GM21576 (cell line): ENCODE results near the gene HMMR.
"Not testable (repeated sequence)": the region's sequence is repeated elsewhere in the genome, so short reads cannot be mapped to it uniquely, and the experiment has no call there.

Experiments used
- ATAC-seq: cut with Tn5 transposase; IDR thresholded peaks from one replicate; pipeline ENCODE4 v1.9.1; 2021; ENCODE audit warnings: mild to moderate bottlenecking, moderate library complexity; ENCODE audit not compliant: unreplicated experiment

HMMR gene, protein sequence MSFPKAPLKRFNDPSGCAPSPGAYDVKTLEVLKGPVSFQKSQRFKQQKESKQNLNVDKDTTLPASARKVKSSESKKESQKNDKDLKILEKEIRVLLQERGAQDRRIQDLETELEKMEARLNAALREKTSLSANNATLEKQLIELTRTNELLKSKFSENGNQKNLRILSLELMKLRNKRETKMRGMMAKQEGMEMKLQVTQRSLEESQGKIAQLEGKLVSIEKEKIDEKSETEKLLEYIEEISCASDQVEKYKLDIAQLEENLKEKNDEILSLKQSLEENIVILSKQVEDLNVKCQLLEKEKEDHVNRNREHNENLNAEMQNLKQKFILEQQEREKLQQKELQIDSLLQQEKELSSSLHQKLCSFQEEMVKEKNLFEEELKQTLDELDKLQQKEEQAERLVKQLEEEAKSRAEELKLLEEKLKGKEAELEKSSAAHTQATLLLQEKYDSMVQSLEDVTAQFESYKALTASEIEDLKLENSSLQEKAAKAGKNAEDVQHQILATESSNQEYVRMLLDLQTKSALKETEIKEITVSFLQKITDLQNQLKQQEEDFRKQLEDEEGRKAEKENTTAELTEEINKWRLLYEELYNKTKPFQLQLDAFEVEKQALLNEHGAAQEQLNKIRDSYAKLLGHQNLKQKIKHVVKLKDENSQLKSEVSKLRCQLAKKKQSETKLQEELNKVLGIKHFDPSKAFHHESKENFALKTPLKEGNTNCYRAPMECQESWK

DNA sequence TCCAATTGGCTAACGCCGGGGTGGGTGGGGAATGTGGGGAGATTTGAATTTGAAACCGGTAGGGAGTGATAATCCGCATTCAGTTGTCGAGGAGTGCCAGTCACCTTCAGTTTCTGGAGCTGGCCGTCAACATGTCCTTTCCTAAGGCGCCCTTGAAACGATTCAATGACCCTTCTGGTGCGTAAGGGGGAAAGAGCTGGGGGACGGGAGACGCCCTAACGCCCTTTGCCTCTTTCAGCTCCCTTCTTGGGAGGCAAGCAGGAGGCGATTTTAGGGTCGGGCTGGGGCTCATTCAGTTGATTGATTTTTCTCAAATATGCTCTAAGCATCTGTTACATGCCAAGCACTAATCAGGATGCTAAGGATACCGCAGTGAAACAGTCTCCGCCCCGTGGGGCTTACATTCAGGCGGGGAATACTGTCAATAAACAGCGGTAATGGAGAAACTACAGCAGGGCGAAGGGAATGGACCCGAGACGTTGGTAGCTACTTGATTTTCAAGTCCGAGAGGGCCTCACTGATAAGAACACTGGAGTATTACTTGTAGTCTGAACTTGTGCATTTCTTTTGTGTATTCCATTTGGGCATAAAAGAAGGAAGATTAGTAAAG lies at the start of gene HMMR:
TSS of gene HMMR (plus strand) at position 71 of the 610 bp plus-strand sequence. CDS start at position 132, 61 bp downstream.
- ATAC-seq: no peak

DNA sequence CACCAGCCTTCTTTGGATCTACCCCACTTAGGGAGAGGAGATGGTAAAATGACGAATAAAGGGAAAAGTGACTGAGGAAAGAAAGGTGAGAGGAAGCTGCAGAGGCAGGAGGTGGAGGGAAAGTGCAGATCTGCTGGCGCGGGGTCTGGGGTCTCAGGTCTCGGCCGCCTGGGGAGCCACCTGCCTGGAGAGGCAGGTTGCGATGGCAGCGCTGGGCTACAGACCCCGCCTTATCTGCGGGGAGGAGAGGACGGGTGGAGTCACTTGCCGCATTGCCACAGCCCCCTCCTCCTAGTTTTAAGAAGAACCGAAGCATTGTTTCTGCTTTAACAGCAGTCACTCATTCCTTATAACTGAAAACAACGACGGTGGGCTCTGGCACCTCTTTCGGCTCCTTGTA lies 44.8 kb upstream of the HMMR start:
- ATAC-seq: not testable (repeated sequence)

DNA sequence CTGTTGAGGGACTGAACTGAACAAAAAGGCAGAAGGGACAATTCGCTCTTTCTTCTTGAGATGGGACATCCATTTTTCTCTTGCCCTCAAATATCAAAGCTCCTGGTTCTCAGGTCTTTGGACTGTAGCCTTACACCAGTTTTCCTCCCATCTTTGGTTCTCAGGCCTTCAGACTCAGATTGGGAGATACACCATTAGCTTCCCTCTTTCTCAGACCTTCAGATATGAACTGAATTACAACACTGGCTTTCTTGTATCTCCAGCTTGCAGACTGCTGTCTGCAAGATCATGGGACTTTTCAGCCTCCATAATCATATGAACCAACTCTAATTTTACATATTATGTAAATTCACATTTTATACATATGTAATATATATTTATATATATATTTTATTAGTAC lies 35.6 kb upstream of the HMMR start:
- no peak for ATAC-seq

DNA sequence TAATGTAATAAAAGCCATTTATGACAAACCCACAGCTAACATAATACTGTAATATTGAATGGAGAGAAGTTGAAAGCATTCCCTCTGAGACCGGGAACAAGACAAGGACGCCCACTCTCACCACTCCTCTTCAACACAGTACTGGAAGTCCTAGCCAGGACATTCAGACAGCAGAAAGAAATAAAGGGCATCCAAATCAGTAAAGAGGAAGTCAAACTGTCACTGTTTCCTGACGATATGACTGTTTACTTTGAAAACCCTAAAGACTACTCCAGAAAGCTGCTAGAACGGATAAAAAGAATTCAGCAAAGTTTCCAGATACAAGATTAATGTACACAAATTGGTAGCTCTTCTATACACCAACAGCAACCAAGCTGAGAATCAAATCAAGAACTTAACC lies 34.3 kb upstream of the HMMR start:
- ATAC-seq: not testable (repeated sequence)

DNA sequence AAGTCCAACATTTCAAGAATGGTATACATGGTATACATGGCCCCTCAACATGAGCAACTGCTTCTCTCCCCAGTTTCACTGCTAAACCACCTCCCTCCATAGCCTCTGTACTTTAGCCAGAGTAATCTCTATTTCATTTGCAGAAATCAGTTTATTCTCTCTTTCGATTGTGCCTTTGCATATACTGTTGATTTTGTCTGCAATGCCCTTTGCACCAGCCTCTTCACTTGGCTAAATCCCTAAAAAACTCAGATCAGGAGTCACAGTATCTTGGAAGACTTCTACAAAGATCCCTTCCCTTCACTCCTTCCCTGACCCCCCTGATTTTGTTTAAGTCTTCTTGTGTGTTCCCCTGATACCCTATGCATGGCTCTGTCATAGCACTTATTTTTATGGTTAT lies 27.9 kb upstream of the HMMR start:
- no peak for ATAC-seq

DNA sequence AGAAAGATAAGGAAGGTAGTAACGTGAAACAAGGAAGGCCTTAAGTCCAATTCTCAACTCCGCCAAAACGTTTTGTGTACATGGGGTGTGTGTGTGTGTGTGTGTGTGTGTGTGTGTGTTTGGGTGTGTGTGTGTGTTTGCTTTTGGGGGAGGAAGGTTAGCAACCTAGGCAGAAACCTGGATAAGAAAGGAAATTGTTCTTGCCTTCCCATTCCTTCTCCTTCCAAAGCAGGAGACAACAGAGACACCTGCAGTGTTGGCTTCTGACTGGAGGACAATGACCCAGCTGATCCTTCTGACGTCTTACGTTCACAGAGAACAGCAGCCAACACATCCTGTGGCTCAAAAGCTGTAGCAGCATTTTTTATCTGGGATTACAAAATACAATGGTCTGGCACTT lies 27.2 kb upstream of the HMMR start:
- no peak for ATAC-seq

DNA sequence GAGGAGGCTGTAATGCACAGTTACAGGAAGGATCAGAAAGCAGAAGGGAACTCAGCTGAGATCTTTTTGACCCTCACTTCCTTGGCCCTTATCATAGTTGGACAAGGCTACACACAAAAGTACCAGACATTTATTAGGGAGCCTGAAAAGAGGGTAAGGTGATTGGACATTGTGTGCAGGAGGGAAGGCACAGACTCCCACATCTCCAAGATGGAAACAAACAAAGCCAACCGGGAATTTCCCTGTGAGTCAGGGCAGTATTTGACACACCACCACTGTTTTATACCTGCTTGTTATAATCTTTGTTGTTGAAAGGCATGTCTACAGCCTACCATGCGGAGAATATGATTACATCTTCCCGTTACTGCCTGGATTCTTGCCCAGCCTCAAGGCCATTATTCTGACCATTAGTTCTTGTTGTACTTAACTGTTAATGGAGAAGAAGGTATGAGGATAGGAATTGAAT lies 26.0 kb upstream of the HMMR start:
- no peak for ATAC-seq

DNA sequence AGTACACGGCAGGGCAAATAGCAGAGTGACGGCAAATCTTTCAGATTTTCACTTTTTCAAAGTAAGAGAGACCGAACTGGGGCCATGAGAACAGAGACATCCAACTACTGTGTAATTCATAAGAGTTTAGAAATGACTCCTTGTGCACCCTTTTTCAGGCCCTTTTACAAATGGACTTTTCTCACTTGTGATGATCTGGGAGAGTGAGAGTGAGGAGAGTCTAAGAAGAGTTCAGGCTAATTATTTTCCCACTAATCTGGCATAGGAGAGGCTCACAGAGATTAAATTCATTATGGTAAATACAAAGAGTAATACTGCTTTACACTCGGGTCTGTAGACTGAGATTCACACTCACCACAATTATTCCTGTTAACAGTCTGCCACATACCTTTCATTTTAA lies 23.9 kb upstream of the HMMR start:
- ATAC-seq: no peak

DNA sequence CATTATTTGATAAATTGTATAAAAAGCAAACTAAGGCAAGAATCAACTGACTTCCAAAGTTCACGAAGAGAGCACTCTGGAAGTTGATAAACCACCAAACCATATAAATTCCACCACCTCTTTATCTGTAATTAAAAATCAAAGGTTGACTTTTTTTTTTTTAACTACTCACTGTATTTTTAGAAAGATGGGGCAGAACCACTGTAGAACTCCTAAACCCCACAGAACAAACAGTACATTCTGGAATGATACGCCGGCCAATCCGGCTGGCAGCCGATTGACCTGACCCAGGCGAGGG lies 23.5 kb upstream of the HMMR start:
- ATAC-seq: no peak

DNA sequence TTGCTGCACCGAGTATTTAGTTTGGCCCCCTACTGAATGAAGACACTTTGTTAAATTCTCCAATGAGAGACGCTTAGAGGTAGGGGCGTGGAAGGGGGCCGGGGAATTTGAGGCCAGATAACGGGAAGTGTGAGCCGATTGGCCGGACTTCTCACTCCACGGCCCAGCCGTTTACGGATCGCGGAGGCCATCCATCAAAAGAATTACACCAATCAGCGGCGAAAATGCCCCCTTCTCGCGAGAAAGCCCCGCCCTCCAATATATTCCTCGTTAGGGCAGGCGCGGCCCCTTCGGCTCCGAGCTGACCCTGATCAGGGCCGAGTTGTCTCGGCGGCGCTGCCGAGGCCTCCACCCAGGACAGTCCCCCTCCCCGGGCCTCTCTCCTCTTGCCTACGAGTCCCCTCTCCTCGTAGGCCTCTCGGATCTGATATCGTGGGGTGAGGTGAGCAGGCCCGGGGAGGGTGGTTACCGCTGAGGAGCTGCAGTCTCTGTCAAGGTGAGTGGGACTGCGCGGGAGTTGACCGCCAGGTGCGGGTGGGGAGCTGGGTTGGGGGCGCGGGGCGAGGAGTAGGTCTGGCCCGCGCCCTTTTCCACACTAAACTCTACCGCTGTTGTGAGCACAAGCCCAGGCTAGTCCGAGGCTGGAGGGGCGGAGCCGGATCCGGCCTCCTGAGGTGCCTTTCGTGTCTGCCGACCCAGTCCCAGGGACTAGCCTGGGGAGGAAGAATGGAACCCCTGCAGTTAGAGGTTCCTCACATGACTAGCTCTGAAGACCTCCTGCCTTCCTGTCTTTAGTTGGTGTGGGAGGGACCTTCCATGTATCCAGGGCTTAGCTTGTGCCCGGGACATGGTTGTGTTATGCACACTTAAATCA lies 22.9 kb upstream of the HMMR start, which contains the start of gene CCNG1:
TSS of gene CCNG1 (plus strand) at position 287 of the 874 bp plus-strand sequence. CDS start 1,662 bp downstream, outside the sequence.
- ATAC-seq: peak; percentile 95

DNA sequence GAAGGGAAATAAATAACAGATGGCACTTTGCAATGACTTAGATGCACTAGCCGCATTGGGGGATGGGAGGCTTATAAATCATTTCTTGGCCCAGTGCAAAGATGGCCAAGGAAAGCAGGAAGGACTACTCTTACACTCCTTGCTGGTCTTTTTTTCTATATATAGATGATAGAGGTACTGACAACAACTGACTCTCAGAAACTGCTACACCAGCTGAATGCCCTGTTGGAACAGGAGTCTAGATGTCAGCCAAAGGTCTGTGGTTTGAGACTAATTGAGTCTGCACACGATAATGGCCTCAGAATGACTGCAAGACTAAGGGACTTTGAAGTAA lies 21.4 kb upstream of the HMMR start:
- no peak for ATAC-seq

DNA sequence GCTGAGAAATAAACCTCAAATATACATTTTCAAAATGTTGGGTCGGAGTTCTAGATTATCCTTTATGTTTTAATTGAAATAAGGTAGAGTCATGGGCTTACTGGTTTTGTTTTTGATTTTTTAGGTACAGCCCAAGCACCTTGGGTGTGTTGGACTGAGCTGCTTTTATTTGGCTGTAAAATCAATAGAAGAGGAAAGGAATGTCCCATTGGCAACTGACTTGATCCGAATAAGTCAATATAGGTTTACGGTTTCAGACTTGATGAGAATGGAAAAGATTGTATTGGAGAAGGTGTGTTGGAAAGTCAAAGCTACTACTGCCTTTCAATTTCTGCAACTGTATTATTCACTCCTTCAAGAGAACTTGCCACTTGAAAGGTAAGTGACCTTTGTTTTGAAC lies 19.5 kb upstream of the HMMR start:
- no peak for ATAC-seq

DNA sequence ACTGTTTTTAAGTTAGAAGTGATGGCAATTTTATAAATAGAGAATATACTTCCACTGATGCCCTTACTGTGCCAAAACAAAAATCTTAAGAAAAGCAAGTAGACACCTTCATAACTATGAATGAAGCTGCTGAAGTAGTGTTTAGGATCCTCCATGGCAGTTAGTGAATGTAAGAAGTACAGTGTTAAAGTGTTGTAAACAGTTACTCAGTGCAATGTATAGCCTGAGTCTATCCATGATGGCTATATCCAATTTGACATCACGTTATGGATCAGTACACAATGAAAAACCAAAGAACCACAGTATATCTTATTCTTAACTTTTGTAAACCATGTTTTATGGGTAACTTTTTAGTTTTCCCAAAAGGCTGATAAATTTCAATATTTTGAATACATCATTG lies 15.9 kb upstream of the HMMR start:
- no peak for ATAC-seq

DNA sequence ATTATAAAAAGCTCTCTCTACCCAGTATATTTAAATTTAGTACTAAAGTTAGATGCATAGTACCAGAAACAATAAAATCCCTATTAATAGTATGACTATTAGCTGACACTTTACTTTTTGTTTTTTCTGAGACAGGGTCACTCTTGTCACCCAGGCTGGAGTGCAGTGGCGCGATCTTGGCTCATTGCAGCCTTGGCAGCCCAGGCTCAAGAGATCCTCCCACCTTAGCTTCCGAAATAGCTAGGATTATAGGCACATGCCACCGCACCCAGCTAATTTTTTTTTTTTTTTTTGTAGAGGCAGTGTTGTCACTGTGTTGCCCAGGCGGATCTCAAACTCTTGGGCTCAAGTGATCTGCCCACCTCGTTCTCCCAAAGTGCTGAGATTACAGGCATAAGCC lies 15.1 kb upstream of the HMMR start:
- ATAC-seq: no peak

DNA sequence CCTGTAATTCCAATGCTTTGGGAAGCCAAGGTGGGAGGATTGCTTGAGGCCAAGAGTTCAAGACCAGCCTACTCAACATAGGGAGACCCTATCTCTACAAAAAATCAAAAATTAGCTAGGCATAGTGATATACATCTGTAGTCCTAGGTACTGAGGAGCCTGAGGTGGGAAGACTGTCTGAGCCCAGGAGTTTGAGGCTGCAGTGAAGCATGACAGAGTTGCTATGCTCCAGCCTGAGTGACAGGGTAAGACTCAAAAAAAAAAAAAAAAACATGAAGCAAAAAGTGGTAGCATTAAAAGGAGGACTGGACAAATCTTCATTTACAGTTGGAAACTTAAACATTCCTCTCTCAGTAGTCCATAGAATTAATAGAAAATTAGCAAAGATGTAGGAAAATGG lies 13.2 kb upstream of the HMMR start:
- no peak for ATAC-seq

DNA sequence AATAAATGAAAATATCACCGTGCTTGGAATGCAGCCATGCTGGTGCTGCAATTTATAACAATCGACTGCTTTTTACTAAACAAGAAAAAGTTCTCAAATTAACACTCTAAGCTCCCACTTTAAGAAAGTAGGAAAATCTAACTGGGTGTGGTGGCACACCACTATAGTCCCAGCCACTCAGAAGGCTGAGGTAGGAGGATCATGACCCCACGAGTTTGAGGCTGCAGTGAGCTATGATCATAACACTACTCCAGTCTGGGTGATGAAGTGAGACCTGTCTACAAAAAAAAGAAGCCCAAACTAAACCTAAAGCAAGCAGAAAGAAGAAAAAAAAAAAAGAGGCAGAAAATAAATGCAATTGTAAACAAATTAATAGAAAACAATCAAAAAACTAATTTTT lies 12.6 kb upstream of the HMMR start:
- no peak for ATAC-seq

DNA sequence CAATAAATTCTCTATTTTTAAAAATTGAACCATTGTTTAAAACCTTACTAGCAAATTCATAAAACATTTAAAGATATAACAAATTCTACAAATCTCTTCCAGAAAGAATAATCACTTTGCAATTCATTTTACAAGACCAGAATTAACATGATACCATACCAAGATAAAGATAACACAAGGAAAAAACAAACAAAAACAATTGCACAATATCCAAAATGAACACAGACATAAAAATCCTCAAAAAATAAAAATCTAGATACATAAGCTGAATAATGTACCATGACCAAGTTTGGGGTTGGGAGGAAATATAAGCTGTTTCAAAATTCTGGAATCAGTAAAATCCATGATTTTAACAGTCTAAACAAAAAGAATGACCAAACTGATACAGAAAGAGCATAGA lies 11.9 kb upstream of the HMMR start:
- no peak for ATAC-seq

DNA sequence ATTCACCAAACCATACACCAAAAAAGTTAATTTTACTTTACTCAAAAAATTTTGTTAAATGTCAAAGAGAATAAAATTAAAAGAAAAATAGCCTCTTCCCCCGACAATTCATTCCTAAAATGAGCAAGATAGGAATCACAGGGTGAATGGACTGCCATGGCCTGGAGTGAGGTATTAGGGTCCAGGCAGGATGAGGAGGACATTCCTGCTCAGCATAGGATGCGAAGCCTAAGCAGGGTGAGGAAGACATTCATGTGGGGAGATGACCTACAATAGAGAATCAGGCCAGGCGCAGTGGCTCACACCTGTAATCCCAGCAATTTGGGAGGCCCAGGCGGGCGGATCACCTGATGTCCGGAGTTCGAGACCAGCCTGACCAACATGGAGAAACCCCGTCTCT lies 8.9 kb upstream of the HMMR start:
- no peak for ATAC-seq

DNA sequence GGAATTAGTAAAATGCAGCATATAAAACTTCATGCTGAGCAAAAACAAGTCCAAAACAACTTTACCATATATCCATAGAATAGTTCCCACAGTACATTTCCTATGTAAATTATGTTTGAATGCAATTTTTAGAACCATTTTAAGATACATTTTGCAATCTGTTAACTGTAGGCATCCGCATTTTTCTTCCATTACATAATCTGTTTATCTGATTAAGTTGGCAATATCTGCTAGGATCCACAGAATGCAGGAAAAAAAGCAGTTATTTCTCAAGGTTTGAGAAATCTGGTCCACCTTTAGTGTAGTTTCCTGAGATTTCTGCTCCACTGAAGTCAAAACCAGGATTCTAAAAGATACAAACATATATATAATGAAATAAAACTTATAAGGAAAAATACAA lies 6.7 kb upstream of the HMMR start:
- ATAC-seq: no peak

DNA sequence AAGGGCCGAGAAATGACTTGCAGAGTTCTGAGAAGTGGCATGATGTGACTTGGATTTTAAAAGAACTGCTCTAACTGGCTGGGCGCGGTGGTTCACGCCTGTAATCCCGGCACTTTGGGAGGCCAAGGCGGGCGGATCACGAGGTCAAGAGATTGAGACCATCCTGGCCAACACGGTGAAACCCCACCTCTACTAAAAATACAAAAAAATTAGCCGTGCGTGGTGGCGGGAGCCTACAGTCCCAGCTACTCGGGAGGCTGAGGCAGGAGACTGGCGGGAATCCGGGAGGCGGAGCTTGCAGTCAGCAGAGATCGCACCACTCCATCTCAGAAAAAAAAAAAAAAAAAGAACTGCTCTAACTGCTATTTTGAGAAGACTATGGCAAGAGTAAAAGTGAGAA lies 5.0 kb upstream of the HMMR start:
- not testable (repeated sequence) for ATAC-seq

DNA sequence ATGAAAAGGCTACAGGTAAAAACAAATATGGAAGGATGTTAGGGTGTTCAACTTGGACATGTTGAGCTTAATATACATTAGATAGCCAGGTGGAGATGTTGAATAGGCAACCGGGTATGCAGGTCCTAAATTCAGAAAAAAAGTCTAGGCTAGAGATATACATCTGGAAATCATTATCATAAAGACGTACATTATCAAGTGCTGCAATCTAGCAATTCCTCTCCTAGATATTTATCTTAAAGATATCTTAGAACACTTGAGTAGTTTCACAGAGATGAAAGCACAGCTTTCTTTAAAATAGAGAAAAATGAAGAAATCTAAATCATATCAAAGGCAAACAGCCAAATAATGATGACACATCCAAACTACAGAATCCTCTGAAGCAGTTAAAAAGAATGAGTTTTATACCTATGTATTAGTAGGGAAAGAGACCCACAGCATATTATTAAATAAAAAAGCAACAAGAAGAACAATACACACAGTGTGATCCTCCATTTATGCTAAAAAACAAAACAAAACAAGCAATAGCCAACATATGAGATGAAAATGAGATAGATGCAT lies 4.3 kb upstream of the HMMR start:
- ATAC-seq: no peak
